ENCODE measurements around the gene DPH2.

DNA sequence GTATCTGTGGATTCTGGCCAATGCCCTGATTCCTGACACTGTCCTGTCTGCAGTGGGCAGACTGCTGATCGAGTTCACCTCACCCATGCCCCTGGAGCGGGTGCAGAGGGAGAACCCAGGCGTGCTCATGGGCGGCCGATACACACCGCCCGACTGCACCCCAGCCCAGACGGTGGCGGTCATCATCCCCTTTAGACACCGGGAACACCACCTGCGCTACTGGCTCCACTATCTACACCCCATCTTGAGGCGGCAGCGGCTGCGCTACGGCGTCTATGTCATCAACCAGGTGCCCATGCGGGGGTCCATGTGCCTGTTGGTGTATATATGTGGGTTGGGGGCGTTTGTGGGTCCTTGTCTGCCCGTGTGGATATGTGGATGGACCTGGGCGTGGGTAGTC is 11.8 kb downstream of the DPH2 start:
- TF ChIP-seq, protein P1, sequence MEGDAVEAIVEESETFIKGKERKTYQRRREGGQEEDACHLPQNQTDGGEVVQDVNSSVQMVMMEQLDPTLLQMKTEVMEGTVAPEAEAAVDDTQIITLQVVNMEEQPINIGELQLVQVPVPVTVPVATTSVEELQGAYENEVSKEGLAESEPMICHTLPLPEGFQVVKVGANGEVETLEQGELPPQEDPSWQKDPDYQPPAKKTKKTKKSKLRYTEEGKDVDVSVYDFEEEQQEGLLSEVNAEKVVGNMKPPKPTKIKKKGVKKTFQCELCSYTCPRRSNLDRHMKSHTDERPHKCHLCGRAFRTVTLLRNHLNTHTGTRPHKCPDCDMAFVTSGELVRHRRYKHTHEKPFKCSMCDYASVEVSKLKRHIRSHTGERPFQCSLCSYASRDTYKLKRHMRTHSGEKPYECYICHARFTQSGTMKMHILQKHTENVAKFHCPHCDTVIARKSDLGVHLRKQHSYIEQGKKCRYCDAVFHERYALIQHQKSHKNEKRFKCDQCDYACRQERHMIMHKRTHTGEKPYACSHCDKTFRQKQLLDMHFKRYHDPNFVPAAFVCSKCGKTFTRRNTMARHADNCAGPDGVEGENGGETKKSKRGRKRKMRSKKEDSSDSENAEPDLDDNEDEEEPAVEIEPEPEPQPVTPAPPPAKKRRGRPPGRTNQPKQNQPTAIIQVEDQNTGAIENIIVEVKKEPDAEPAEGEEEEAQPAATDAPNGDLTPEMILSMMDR (IDR thresholded peaks at IDR 0.05; ENCODE audit: control extremely low read depth in 1 of 3, insufficient read depth in 1 of 3, low read depth in 1 of 3, low read length in 3 of 3), result no peak
- TF ChIP-seq POLR2A (IDR thresholded peaks at IDR 0.05; ENCODE audit: control extremely low read depth in 1 of 2, low read depth in 2 of 2, low read length in 2 of 2) (no peak), CEBPB (IDR thresholded peaks at IDR 0.05; ENCODE audit: low read depth, low read length) (no peak), TCF12 (IDR thresholded peaks at IDR 0.05; ENCODE audit: low read depth, low read length) (no peak), ZNF274 (IDR thresholded peaks at IDR 0.05; ENCODE audit: borderline replicate concordance, extremely low read depth, low read length) (no peak), EP300 (IDR thresholded peaks at IDR 0.05; ENCODE audit: borderline replicate concordance in 1 of 2, low read depth in 2 of 2, low read length in 2 of 2) (no peak), POLR2AphosphoS5 (IDR thresholded peaks at IDR 0.05; ENCODE audit: low read depth, low read length) (no peak), TAF1 (IDR thresholded peaks at IDR 0.05; ENCODE audit: low read depth, low read length) (no peak), SUZ12 (IDR thresholded peaks at IDR 0.05; ENCODE audit: low read length) (no peak), CHD2 (IDR thresholded peaks at IDR 0.05; ENCODE audit: low read length) (no peak), SIN3A (conservative IDR thresholded peaks at IDR 0.05 in 1 of 2, IDR thresholded peaks at IDR 0.05 in 1 of 2; ENCODE audit: low read depth in 1 of 2, low read length in 2 of 2) (no peak)
- TF ChIP-seq, protein P2, sequence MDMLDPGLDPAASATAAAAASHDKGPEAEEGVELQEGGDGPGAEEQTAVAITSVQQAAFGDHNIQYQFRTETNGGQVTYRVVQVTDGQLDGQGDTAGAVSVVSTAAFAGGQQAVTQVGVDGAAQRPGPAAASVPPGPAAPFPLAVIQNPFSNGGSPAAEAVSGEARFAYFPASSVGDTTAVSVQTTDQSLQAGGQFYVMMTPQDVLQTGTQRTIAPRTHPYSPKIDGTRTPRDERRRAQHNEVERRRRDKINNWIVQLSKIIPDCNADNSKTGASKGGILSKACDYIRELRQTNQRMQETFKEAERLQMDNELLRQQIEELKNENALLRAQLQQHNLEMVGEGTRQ (IDR thresholded peaks at IDR 0.05; ENCODE audit: low read length), result no peak

Data from H1 (cell line).